ENCODE measurements around the gene GTPBP1.

Gene GTPBP1

DNA sequence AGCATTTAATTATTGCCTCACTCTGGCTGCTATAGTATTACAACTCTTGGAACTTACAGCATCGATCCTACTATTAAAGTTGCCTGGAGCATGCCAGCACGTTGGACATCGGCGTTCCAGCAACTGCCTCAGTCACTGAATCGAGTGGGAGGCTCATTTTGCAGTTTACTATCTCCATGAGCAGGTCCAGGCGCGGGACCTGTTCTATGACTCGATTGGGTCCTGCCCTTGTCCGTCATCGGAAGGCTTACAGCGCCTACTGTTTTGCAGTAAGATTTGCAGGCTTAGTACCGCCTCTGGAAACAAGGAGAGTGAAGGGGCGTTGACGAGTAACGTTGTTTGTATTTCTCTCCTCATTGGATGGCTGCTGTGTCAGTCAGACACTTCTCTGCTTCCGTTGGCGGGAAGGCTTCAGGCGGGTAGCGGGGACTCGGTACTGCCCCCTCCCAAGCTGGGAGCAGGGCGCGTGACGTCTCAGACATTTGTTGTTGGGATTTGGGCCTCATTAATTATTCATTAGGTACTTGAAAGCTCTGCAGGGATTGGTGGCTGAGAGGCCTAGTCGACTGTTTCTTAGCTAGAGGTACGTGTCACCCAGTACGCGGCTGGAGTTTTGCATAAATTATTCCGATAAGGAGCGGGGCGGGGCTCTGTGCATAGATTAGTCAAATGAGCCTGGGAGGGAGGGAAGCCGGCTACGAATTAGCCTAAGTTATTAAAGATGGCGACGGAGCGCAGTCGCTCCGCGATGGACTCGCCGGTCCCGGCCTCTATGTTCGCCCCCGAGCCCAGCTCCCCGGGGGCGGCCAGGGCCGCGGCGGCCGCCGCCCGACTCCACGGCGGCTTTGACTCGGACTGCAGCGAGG, at the start of gene GTPBP1:
Gene GTPBP1 (plus strand): TSS at position 710 of the 866 bp plus-strand sequence. CDS start 12 bp downstream, at position 722.
- Histone ChIP-seq H3K79me2 (ENCODE audit: low read length) (peaks cover 48% of the 10 kb centered on the region), H3K36me3 (replicated peaks; ENCODE audit: insufficient read depth, low read length) (0 out of 2 replicates have a peak, but pooled peaks cover 4% of the 10 kb centered on the region), H4K20me1 (ENCODE audit: insufficient read depth, low read length) (peaks cover 21% of the 10 kb centered on the region), H3K27ac (ENCODE audit: low read length) (peak within 1 kb of the TSS; percentile 95), H3K27me3 (replicated peaks; ENCODE audit: insufficient read depth, low read length) (no peaks in the 10 kb centered on the region), H3K4me1 (ENCODE audit: low read length) (peaks cover 34% of the 10 kb centered on the region), H3K4me2 (ENCODE audit: low read depth, low read length) (peak within 1 kb of the TSS; percentile 87), H2AFZ (ENCODE audit: low read length) (peak within 1 kb of the TSS; percentile 13), H3K9me3 (replicated peaks; ENCODE audit: insufficient read depth, low read length) (no peaks in the 10 kb centered on the region), H3K9me2 (replicated peaks; ENCODE audit: insufficient read depth, low read length) (no peaks in the 10 kb centered on the region), H3F3A (ENCODE audit: insufficient read depth, low read length) (peaks cover 36% of the 10 kb centered on the region), H3K4me3 (ENCODE audit: low read length) (peak within 1 kb of the TSS; percentile 80), H3K9ac (ENCODE audit: low read length) (peak within 1 kb of the TSS; percentile 92)
- peak; percentile 100 for DNase-seq
- TF ChIP-seq, protein P1, sequence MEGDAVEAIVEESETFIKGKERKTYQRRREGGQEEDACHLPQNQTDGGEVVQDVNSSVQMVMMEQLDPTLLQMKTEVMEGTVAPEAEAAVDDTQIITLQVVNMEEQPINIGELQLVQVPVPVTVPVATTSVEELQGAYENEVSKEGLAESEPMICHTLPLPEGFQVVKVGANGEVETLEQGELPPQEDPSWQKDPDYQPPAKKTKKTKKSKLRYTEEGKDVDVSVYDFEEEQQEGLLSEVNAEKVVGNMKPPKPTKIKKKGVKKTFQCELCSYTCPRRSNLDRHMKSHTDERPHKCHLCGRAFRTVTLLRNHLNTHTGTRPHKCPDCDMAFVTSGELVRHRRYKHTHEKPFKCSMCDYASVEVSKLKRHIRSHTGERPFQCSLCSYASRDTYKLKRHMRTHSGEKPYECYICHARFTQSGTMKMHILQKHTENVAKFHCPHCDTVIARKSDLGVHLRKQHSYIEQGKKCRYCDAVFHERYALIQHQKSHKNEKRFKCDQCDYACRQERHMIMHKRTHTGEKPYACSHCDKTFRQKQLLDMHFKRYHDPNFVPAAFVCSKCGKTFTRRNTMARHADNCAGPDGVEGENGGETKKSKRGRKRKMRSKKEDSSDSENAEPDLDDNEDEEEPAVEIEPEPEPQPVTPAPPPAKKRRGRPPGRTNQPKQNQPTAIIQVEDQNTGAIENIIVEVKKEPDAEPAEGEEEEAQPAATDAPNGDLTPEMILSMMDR (IDR thresholded peaks at IDR 0.05; ENCODE audit: low read length), result no peak

DNA sequence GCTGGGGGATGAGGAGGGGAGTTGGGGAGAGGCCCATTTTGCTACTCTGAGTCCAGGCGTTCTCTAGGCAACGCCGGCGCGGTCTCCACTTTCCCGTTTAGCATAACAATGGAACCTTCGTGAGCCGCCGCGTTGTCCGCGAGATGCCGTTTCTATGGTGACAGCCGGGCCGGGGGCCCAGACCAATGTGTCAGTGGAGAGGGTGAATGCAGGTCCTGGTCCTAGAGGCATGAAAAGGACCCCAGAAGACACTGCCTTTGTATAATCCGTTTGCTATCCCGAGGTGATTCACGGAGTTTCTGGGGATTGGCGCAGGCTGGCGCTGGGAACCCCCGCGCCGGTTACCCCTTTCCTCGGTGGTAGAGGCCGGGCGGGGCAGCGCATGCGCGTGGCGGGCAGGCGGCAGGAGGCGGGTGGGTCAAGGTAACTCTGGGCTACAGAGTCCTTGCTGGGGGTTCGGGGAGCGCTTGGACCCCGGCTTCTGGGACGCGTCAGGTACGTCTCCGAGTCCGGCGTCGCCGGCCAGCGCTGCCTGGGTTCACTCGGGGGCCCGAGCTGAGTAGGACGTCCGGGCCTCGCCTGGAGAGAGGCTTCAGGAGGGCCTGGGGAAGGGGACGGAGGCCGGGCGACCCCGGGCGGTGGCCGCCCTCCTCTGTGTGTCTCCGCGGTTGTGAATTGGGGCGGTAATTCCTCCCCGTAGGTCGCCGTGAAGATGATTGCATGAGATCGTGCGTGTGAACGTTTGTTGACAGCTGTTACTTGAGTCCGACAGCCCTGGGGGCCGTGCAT, 49.3 kb upstream of the GTPBP1 start, which contains the start of the genes CBY1 and FAM227A:
Gene CBY1 (plus strand): TSS at position 383 of the 789 bp plus-strand sequence. CDS start 11,417 bp downstream, outside the sequence.
Gene FAM227A (minus strand): TSS at position 137 of the 789 bp plus-strand sequence. CDS start 6,224 bp downstream, outside the sequence.
- Histone ChIP-seq H3K27ac (ENCODE audit: low read length) (peak within 1 kb of the TSS; percentile 87), H3K9me2 (replicated peaks; ENCODE audit: insufficient read depth, low read length) (no peaks in the 10 kb centered on the region), H3K4me3 (ENCODE audit: low read length) (peak within 1 kb of the TSS; percentile 98), H3K9ac (ENCODE audit: low read length) (peak within 1 kb of the TSS; percentile 99), H3K79me2 (ENCODE audit: low read length) (peaks cover 12% of the 10 kb centered on the region), H3K4me2 (ENCODE audit: low read depth, low read length) (peak within 1 kb of the TSS; percentile 99), H3K36me3 (replicated peaks; ENCODE audit: insufficient read depth, low read length) (no peaks in the 10 kb centered on the region), H3F3A (ENCODE audit: insufficient read depth, low read length) (peaks cover 11% of the 10 kb centered on the region; the same call in 1 of the 2 replicates), H3K9me3 (replicated peaks; ENCODE audit: insufficient read depth, low read length) (no peaks in the 10 kb centered on the region), H4K20me1 (ENCODE audit: insufficient read depth, low read length) (no peaks in the 10 kb centered on the region), H2AFZ (ENCODE audit: low read length) (peak within 1 kb of the TSS; percentile 92), H3K27me3 (replicated peaks; ENCODE audit: insufficient read depth, low read length) (no peaks in the 10 kb centered on the region), H3K4me1 (ENCODE audit: low read length) (peaks cover 9% of the 10 kb centered on the region)
- TF ChIP-seq EZH2 (optimal IDR thresholded peaks at IDR 0.05; ENCODE audit: low read depth, low read length), result no peak
- TF ChIP-seq, protein P1 (IDR thresholded peaks at IDR 0.05; ENCODE audit: low read length), result no peak
- TF ChIP-seq EZH2phosphoT487 (IDR thresholded peaks at IDR 0.05; ENCODE audit: low read length), result no peak
- DNase-seq, result peak; percentile 92

DNA sequence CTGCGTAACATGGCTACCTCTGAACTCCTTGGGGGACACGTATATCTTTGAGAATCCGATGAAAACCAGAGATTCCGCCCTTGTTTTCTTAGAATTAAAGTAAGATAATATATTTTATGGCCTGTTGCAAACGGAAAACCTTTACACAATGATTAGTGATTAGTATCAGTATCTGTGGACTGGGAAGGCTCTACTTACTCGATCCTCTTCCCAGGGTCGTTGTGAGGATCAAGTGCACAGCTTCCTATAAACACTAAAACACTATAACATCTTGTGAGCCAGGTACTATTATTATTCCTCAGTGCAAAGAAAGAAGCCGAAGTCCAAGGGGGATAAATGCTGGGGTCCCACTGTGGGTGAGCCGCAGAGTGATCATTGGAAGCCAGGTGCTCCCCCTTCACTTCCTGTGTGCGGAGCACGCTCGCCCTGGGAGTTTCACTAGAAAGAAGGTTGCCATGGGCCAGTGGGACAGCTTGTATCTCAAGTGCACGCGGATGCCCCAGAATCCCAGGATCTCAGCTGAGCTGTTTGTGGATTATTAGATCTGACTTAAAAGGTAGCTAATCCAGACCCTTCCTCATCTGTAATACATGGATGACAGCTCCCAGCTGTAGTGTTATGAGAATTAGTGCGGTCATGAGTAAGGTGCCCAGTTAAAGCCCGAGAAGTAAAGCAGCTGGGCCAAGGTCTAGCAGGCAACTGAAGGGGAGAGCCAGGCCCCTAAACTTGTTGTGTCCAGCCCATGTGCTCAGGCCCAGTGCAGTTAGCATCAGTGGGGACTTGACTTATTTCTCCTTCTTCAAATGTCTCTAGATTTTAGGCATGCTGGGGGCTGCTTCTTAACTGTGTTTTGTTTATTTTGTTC, 48.5 kb upstream of the GTPBP1 start:
- Histone ChIP-seq H3F3A (ENCODE audit: insufficient read depth, low read length) (peaks cover 11% of the 10 kb centered on the region; the same call in 1 of the 2 replicates), H3K9me3 (replicated peaks; ENCODE audit: insufficient read depth, low read length) (no peaks in the 10 kb centered on the region), H2AFZ (ENCODE audit: low read length) (peak overlapping the region; percentile 92), H3K27me3 (replicated peaks; ENCODE audit: insufficient read depth, low read length) (no peaks in the 10 kb centered on the region), H3K79me2 (ENCODE audit: low read length) (peaks cover 12% of the 10 kb centered on the region), H4K20me1 (ENCODE audit: insufficient read depth, low read length) (no peaks in the 10 kb centered on the region), H3K27ac (ENCODE audit: low read length) (peak overlapping the region; percentile 87; the same call in 1 of the 2 replicates), H3K9ac (ENCODE audit: low read length) (peak overlapping the region; percentile 99), H3K4me2 (ENCODE audit: low read depth, low read length) (peak overlapping the region; percentile 99), H3K9me2 (replicated peaks; ENCODE audit: insufficient read depth, low read length) (no peaks in the 10 kb centered on the region), H3K4me3 (ENCODE audit: low read length) (peak overlapping the region; percentile 98), H3K36me3 (replicated peaks; ENCODE audit: insufficient read depth, low read length) (no peaks in the 10 kb centered on the region), H3K4me1 (ENCODE audit: low read length) (peaks cover 9% of the 10 kb centered on the region)
- no peak for TF ChIP-seq EZH2phosphoT487 (IDR thresholded peaks at IDR 0.05; ENCODE audit: low read length)
- TF ChIP-seq, protein P1 (IDR thresholded peaks at IDR 0.05; ENCODE audit: low read length), result no peak
- no peak for TF ChIP-seq EZH2 (optimal IDR thresholded peaks at IDR 0.05; ENCODE audit: low read depth, low read length)
- DNase-seq, result peak; percentile 24

All from MM.1S (cell line).